ENCODE data around the gene TRMT10A. TPM values are rescaled to one million over a fixed set of nuclear protein-coding genes. Genes with fewer than 3 reads are reported as not detected.

TRMT10A gene
- total and polyA plus RNA-seq, 2 donors (not counting 3 experiments of a cell fraction or from before 2014, with no cell fraction given), result 1.7 to 8.4 TPM

- CTCF ChIA-PET, result no interaction called here
- no peaks in the 10 kb centered on the region for H4K20me1 ChIP-seq (replicated peaks; ENCODE audit: control insufficient read depth, extremely low read depth, insufficient read depth, low read length)
- H3K27me3 ChIP-seq (ENCODE audit: control insufficient read depth in 2 of 2, insufficient read depth in 2 of 2, low read length in 2 of 2), result peaks cover 0 to 8% of the 10 kb centered on the region in 2 experiments
- DNase-seq (ENCODE audit: low read depth, low spot score) (no peak), FAIRE-seq (no peak)
- no peaks in the 10 kb centered on the region for H3K36me3 ChIP-seq (ENCODE audit: control insufficient read depth in 2 of 2, extremely low read depth in 1 of 2, insufficient read depth in 2 of 2, low read length in 2 of 2)
- dilution Hi-C loops (cut with MboI; ENCODE audit: extremely low pct_ligation_motif_present, low sequenced_read_pairs), result no loop called here
- POLR2A ChIA-PET, result no interaction called here
- no peak overlapping the region for H2AFZ ChIP-seq (ENCODE audit: low read depth, low read length)
- H3K9me3 ChIP-seq (replicated peaks; ENCODE audit: control insufficient read depth, insufficient read depth, low read length), result no peaks in the 10 kb centered on the region
- no peak overlapping the region for H3K9ac ChIP-seq (replicated peaks; ENCODE audit: extremely low read depth, insufficient read depth, low read length)
- no peak overlapping the region for H3K4me3 ChIP-seq (replicated peaks in 1 of 3; ENCODE audit: insufficient read depth in 1 of 3, low read depth in 1 of 3, low read length in 3 of 3)
- no peaks in the 10 kb centered on the region for H3K9me1 ChIP-seq (replicated peaks; ENCODE audit: control insufficient read depth, extremely low read depth, insufficient read depth, low read length)
- no peaks in the 10 kb centered on the region for H3K79me2 ChIP-seq (ENCODE audit: control insufficient read depth, insufficient read depth, low read length)
- H3K4me1 ChIP-seq (ENCODE audit: control insufficient read depth, extremely low read depth, insufficient read depth, low read length), result no peaks in the 10 kb centered on the region
- intact Hi-C loops (cut with micrococcal nuclease), result no loop called here
- no peak overlapping the region for H3K4me2 ChIP-seq (ENCODE audit: insufficient read depth, low read length)
- no TSS peak for BruUV-seq (replicated peaks)
- no peak for TF ChIP-seq MYC (IDR thresholded peaks at IDR 0.05; ENCODE audit: low read depth, low read length)
- no peak for TF ChIP-seq FOS (IDR thresholded peaks at IDR 0.05; ENCODE audit: borderline replicate concordance, insufficient read depth, low read length)
- TF ChIP-seq EZH2 (IDR thresholded peaks at IDR 0.05; ENCODE audit: borderline replicate concordance, low read depth, low read length, severe bottlenecking), result no peak
- no peak for TF ChIP-seq JUN (IDR thresholded peaks at IDR 0.05; ENCODE audit: borderline replicate concordance, insufficient read depth, insufficient read length, low read depth)
- TF ChIP-seq CTCF (IDR thresholded peaks at IDR 0.05; ENCODE audit: extremely low read depth in 1 of 2, insufficient read depth in 1 of 2, low read depth in 1 of 2, low read length in 2 of 2), result no peak
- TF ChIP-seq, protein P1, sequence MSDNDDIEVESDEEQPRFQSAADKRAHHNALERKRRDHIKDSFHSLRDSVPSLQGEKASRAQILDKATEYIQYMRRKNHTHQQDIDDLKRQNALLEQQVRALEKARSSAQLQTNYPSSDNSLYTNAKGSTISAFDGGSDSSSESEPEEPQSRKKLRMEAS (IDR thresholded peaks at IDR 0.05; ENCODE audit: insufficient read depth, insufficient read length), result no peak
- no peak for TF ChIP-seq GATA2 (IDR thresholded peaks at IDR 0.05; ENCODE audit: insufficient read depth, insufficient read length, low read depth, low read length)
- no peak for TF ChIP-seq POLR2AphosphoS5 (IDR thresholded peaks at IDR 0.05; ENCODE audit: insufficient read depth, low read depth, low read length)
- TF ChIP-seq POLR2A (IDR thresholded peaks at IDR 0.05; ENCODE audit: low read depth, low read length), result no peak
- no peak overlapping the region for H3K27ac ChIP-seq (ENCODE audit: insufficient read depth, low read depth, low read length)
These were observed 23.0 kb upstream of the TRMT10A start for GRCh38 chr4:99586797-99587196.
